GM12801 (cell line): ENCODE data around the gene TEX261.

Experiments used
- CTCF ChIP-seq: IDR thresholded peaks from one replicate; pipeline ENCODE4 v1.5.1; 2011; ENCODE audit warnings: control low read depth; ENCODE audit not compliant: insufficient read length; ENCODE audit errors: extremely low read depth

The TEX261 gene

GRCh38 chr2:70964596-70965386 is 29.9 kb downstream of the TEX261 start:
- TF ChIP-seq CTCF, result no peak

DNA sequence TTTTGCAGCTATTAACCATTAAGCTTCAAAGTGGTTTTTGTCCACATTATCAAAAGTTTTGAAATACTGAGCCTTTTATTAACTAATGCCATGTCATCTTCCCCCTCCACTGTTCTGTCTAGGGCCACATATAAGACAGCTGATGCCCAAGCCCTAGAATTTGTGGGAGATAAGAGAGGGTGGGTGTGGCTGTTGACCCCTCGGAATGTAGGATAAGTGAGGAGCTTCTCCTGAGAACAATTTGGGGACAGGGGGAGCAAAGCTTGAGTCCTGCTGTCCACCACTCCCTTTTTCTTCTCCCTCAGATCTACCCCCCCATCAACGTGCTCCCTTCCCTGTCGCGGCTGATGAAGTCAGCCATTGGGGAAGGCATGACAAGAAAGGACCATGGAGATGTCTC is 30.5 kb downstream of the TEX261 start:
- no peak for TF ChIP-seq CTCF

DNA sequence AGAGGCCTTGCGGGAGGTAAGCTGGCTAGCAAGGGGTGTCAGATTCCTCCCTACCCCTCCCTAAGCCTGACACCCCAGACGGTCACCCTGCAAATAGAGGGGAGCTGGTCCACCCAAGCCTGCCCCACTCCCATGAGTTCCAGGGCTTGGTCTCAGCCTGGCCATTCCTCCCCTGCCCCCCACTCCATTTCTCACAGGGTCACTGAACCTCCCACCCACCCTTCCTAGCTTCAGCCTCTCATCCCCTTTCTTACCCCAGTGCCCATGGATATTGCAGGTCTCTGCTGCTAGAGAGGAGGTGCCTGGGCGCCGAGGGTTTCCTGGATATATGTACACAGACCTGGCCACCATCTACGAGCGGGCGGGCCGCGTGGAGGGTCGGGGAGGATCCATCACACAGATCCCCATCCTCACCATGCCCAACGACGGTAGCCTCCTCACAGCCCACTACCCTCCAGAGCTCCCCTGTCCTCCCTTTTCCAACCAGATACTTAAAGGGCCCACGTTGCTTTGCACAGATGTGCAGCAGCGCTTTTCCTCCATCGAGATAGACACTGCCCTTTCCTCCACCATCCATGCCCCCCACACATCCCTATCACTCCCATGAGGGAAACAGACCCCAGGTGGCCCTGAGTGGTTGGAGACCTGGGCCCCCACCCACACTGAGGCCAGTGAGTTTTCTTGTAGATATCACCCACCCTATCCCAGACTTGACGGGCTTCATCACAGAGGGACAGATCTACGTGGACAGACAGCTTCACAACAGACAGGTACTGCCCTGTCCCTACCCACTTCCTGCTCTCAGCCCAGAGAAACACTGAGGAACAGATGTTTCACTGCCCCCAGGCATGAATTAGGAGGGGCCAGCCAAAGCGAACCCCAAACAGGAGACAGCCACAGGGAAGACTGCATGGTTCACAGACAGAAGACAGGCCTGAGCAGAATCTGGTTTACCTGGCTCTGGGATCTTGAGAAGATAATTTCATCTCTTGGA is 31.5 kb downstream of the TEX261 start:
- TF ChIP-seq CTCF, result no peak

GRCh38 chr2:70962211-70962884 is 32.3 kb downstream of the TEX261 start:
- TF ChIP-seq CTCF, result no peak

GRCh38 chr2:70961648-70961994 is 33.1 kb downstream of the TEX261 start:
- no peak for TF ChIP-seq CTCF

DNA sequence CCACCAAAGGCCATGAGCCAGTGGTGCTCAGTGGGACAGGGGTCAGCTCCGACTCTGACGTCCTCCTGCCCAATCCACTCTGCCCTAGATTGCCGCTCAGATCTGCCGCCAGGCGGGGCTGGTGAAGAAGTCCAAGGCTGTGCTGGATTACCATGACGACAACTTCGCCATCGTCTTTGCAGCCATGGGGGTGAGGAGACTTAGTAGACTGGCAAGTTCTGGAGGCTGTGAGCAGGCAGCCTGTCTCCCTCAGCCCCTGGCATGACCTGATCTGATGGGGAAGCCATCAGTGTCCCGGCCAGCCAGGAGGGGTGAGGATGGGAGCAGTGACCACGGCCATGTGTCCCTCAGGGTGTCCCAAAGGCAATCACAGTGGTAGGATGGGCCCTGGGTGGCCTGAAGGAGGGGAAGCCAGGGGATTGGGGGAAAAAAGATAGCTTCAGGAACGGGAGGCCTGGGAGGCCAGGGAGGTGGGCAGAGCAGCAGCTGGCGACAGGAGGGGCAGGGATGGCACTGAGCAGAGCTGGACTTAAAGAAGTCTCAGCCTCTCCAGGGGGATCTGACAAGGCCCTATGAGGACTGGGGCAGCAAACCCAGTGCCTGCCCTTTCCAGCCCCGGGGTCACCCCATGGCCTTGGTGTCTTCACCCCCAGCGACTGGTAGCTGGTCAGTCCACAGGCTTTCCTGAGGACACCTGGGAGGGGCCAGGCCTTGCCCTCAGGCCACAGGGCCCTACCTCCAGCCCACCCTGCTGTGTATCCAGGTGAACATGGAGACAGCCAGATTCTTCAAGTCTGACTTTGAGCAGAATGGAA is 33.6 kb downstream of the TEX261 start:
- no peak for TF ChIP-seq CTCF
